Vagina (tissue), 2 donors: ENCODE data around the gene FAM117A.

ENCODE experiments used
- CTCF ChIP-seq, 3 experiments: fragments of 450-650 bp in 2 of 3; fragments of 200-600 bp in 1 of 3; sonication (generic) in 1 of 3; IDR thresholded peaks; one replicate each; pipeline ENCODE4 v1.5.1; 2017 to 2019; ENCODE audit warnings: antibody characterized with exemption in 3 of 3, mild to moderate bottlenecking in 2 of 3, moderate library complexity in 2 of 3
- POLR2A ChIP-seq, 2 donors: fragments of 450-650 bp; IDR thresholded peaks; one replicate each; pipeline ENCODE4 v1.6.1; 2017; ENCODE audit warnings: antibody characterized with exemption in 2 of 2, mild to moderate bottlenecking in 2 of 2, moderate library complexity in 2 of 2
- POLR2AphosphoS5 ChIP-seq, 2 donors: sonication (generic); formaldehyde crosslinking; IDR thresholded peaks; one replicate each; pipeline ENCODE4 v1.9.0; 2017; ENCODE audit warnings: antibody characterized with exemption in 2 of 2, mild to moderate bottlenecking in 2 of 2, low read depth in 1 of 2; ENCODE audit not compliant: insufficient read depth in 1 of 2

DNA sequence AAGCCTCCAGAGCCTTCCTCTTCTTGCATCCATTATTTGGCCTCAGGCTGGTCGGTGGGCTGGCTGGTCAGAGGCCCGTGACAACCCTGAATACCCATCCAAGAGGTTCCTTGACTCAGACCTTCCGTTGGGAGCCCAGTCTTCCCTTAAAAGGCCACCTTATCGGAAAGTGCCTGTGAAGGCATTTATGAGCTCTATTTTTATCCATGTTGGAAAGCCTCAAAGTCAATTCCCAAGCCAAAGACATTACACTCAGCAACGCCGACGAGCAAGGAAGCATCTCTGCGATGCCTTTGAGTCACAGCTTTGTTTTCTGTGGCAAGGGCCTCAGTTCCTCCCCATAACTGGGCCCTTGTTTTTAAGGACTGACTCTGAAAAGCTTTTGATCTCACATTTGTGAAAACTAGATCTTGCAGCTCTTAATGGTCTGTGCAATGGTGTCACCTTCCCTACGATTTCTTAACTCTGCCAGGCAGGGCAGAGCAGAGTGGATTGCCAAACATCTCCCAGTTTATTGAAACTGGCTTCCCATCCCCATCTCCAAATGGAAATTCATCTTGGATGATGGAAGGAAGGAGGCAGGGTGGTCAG lies 72.8 kb downstream of the FAM117A start:
- TF ChIP-seq POLR2A (IDR thresholded peaks at IDR 0.05) (peak in 1 of 2 donors; percentile 39), CTCF (IDR thresholded peaks at IDR 0.05) (no peak), POLR2AphosphoS5 (IDR thresholded peaks at IDR 0.05; ENCODE audit: insufficient read depth in 1 of 2, low read depth in 1 of 2) (peak; percentile 65 to 86)
